HL-60 (cell line): ENCODE measurements around the gene NXPH1.

Experiments
- DNase-seq, 2 experiments: peaks; one replicate each; pipeline ENCODE4 v3.0.0-alpha.2; 2010 to 2020; ENCODE audit warnings: low read depth in 1 of 2, low spot score in 1 of 2
- H3K27ac ChIP-seq: fragments of 250-450 bp; sonication (Bioruptor Pico); replicated peaks from 2 replicates; pipeline ENCODE4 v1.5.1; 2020; ENCODE audit warnings: mild to moderate bottlenecking, moderate library complexity
- H3K27me3 ChIP-seq: fragments of 250-450 bp; sonication (Bioruptor Pico); 2 replicates; pipeline ENCODE4 v1.5.1; 2021; ENCODE audit warnings: mild to moderate bottlenecking, moderate library complexity; ENCODE audit not compliant: insufficient read depth, poor library complexity, severe bottlenecking
- H3K4me3 ChIP-seq: replicated peaks from 2 replicates; pipeline ENCODE4 v1.5.1; 2011; ENCODE audit warnings: mild to moderate bottlenecking, control low read depth, low read length; ENCODE audit not compliant: insufficient read depth
- GABPA ChIP-seq: IDR thresholded peaks from 2 replicates; pipeline ENCODE4 v1.6.1; 2012; ENCODE audit warnings: low read depth
- POLR2AphosphoS5 ChIP-seq: IDR thresholded peaks from 2 replicates; pipeline ENCODE4 v1.6.1; 2012; ENCODE audit warnings: low read depth
- SPI1 ChIP-seq: IDR thresholded peaks from 2 replicates; pipeline ENCODE4 v1.6.1; 2012; ENCODE audit warnings: low read depth, mild to moderate bottlenecking, borderline replicate concordance
- TF ChIP-seq, protein P1 (sequence below): IDR thresholded peaks from one replicate; pipeline ENCODE4 v1.5.1; 2011; ENCODE audit warnings: low read length, control low read depth, inconsistent platforms; ENCODE audit not compliant: insufficient read depth
- TF ChIP-seq, protein P2 (sequence below): IDR thresholded peaks from 2 replicates; pipeline ENCODE4 v1.6.1; 2012; ENCODE audit warnings: low read depth; ENCODE audit not compliant: insufficient replicate concordance

NXPH1 gene

GRCh38 chr7:8390262-8390626, 43.2 kb upstream of the NXPH1 start:
- no peak for DNase-seq
- no peak for TF ChIP-seq GABPA
- TF ChIP-seq, protein P1, sequence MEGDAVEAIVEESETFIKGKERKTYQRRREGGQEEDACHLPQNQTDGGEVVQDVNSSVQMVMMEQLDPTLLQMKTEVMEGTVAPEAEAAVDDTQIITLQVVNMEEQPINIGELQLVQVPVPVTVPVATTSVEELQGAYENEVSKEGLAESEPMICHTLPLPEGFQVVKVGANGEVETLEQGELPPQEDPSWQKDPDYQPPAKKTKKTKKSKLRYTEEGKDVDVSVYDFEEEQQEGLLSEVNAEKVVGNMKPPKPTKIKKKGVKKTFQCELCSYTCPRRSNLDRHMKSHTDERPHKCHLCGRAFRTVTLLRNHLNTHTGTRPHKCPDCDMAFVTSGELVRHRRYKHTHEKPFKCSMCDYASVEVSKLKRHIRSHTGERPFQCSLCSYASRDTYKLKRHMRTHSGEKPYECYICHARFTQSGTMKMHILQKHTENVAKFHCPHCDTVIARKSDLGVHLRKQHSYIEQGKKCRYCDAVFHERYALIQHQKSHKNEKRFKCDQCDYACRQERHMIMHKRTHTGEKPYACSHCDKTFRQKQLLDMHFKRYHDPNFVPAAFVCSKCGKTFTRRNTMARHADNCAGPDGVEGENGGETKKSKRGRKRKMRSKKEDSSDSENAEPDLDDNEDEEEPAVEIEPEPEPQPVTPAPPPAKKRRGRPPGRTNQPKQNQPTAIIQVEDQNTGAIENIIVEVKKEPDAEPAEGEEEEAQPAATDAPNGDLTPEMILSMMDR, result no peak
- no peak for TF ChIP-seq SPI1
- no peak for TF ChIP-seq POLR2AphosphoS5
- TF ChIP-seq, protein P2, sequence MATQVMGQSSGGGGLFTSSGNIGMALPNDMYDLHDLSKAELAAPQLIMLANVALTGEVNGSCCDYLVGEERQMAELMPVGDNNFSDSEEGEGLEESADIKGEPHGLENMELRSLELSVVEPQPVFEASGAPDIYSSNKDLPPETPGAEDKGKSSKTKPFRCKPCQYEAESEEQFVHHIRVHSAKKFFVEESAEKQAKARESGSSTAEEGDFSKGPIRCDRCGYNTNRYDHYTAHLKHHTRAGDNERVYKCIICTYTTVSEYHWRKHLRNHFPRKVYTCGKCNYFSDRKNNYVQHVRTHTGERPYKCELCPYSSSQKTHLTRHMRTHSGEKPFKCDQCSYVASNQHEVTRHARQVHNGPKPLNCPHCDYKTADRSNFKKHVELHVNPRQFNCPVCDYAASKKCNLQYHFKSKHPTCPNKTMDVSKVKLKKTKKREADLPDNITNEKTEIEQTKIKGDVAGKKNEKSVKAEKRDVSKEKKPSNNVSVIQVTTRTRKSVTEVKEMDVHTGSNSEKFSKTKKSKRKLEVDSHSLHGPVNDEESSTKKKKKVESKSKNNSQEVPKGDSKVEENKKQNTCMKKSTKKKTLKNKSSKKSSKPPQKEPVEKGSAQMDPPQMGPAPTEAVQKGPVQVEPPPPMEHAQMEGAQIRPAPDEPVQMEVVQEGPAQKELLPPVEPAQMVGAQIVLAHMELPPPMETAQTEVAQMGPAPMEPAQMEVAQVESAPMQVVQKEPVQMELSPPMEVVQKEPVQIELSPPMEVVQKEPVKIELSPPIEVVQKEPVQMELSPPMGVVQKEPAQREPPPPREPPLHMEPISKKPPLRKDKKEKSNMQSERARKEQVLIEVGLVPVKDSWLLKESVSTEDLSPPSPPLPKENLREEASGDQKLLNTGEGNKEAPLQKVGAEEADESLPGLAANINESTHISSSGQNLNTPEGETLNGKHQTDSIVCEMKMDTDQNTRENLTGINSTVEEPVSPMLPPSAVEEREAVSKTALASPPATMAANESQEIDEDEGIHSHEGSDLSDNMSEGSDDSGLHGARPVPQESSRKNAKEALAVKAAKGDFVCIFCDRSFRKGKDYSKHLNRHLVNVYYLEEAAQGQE, result no peak
- H3K27ac ChIP-seq, result no peak overlapping the region
- no peak overlapping the region for H3K4me3 ChIP-seq
- H3K27me3 ChIP-seq, result no peaks in the 10 kb centered on the region

DNA sequence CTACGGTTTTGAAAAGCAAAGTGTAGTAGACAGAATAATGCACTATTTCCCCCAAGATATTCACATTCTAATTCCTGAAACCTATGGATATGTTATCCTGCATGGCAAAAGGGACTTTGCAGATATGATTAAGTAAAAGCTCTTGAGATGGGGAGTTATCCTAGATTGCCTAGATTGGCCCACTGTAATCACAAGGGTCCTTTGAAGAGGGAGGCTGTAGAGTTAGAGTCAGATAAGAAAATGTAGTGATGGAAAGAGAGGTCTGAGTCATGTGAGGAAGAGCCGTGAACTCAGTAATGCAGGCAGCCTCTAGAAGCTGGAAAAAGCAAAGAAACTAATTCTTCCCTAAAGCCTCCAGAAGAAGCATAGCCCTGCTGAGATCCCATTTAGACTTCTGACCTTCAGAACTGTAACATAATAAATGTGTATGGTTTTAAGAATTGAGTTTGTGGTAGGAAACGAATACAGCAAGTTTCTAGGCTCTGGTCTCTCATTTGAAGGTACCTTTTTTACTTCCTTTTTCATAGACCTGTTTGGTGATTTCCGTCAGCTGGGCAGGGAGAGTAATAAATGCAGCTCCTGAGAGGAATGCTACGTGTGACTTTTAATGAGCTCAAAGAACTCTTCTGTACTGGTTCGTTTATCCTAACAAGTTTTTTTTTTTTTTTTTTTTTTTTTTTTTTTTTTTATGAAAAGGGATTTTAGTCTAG, 41.9 kb upstream of the NXPH1 start:
- Histone ChIP-seq H3K27me3 (no peaks in the 10 kb centered on the region), H3K4me3 (no peak overlapping the region), H3K27ac (no peak overlapping the region)
- TF ChIP-seq SPI1 (no peak), GABPA (no peak)
- TF ChIP-seq, protein P2, result no peak
- DNase-seq, result no peak

GRCh38 chr7:8396294-8396693, 37.1 kb upstream of the NXPH1 start:
- no peak for DNase-seq

More at GRCh38 chr7:8396294-8396693, 37.1 kb upstream of the NXPH1 start:
- Histone ChIP-seq H3K27me3 (no peaks in the 10 kb centered on the region), H3K27ac (no peak overlapping the region), H3K4me3 (no peak overlapping the region)
- TF ChIP-seq, protein P2, result no peak
- TF ChIP-seq SPI1 (no peak), POLR2AphosphoS5 (no peak), GABPA (no peak)
- TF ChIP-seq, protein P1, result no peak
